AG20443 (cell line): ENCODE data around the gene MRPL24.

Experiments
- DNase-seq: peaks from one replicate; pipeline ENCODE4 v3.0.0; 2012; ENCODE audit warnings: low spot score, mixed read lengths

MRPL24 gene

DNA sequence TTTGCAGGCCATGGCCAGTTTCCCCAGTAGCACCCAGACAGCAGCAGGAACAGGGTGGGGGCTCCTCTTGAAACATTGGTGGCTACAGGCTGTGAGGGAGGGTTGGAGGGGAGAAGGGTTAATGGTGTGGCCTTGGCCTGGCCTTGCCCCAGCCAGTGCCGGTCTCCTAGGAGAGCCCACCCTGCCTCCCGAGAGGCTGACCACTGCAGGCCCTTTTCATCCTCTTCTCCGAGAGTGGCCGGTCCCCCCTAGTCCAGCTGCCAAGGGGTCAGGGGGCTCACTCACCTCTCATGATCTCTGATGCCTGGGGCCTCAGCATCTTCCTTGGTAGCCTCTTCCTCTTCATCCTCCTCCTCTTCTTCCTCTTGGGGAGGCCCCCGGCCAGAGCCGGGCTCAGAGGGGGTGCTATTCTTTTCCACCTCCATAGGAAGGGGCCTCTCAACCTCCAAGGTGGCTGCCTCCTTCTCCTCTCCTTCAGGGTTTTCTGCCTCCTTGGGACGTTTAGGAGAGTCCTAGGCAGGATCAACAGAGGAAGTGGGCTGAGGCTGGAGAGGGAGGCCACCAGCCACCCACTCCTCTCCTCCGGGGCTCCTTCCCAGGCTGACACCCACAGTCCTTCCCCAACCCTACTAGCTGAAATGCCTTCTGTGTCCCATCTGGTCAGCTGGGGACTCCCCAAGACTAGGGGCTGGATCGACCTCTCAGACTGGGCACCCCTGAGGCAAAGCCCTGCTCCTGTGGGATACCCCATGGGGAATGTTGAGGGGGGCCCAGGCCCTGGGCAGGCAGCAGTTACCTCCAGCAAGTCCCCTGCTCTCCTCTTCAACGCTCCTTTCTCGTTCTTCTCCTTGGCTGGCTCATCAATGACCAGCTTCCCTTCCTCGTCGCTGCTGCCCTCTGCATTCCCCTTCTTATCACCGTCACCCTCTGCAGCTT lies 2.7 kb upstream of the MRPL24 start:
- no peak for DNase-seq

DNA sequence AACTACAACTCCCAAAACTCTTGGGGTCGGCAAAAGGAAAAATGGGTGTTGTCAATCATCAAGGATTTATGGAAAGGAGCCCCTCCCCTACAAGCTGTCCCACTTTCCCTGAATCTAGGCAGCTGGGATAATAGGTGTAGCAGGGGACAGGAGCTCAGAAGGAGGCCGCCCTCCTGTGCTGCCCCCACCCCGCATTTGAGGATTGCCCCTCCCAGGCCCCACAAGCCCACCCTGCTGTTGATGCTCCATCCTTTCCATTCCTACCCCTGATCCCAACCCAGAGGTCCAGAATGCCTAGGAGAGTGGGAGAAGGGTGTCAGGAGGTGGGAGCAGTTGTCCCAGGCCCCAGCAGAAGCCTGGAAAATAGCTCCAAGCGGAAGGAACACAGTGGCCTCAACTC lies 1.9 kb upstream of the MRPL24 start:
- no peak for DNase-seq

DNA sequence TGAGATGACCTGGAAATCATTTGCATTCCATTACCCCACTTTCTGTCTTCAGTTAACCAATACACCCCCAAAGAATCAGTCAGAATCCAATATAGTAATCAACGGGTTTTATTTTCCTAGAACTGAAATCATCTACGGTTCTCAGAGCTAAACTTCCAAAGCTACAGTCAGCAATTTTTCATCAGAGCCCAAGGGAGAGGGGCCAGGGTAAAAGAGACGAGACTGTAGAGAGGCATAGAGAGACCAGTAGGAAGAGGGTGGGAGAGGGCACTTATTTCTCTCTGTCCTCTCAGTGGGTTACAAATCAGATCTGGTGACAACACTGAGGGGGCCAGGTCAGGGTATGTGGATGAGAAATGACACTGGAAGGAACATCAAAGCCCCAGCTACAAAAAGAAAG lies 1.1 kb upstream of the MRPL24 start:
- no peak for DNase-seq

DNA sequence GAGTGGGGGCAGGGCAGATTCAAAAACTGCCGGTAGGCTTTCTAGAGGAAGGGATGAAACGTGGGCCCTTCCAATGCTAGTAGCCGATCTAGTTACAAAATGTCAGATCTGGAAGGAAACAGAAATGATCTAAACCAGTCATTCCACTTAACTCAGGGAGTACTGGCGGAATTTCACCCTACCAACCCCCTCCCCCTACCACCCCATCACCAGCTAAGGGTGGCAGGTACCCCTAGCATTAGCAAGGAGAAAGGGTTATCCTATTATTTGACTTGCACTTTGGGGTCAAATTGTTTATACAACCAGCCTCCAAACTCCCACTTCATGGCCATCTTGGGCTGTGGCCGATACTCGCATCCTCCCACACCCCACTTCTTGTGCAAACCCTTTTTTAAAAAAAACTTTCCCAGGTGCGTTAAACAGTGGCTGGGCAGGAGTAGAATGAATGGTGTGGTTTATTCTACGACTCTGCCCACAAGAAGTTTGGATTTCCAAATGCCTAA lies 644 bp upstream of the MRPL24 start:
- DNase-seq: no peak

DNA sequence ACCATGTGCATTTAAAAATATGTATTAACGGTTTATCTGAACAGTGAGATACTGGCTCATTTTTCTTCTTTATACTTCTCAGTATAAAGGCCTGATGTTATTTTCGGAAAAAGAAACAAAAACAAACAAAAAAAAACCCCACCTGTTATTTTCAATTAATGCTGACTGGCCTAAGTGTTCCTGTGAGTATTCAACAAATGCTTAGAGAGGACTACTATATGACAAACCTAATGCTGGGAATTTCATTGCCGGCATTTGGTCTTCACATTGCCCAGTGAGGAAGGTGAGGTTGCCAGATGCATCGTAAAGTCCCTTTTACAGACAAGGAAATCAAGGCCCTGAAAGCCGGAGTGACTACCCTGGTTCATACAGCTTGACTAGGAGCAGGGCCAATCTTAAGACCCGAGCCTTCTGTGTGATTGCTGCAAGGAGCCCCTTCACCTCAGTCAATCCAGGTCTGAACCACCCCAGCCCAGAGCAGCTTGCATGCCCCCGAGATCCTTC lies 599 bp downstream of the MRPL24 start:
- no peak for DNase-seq

DNA sequence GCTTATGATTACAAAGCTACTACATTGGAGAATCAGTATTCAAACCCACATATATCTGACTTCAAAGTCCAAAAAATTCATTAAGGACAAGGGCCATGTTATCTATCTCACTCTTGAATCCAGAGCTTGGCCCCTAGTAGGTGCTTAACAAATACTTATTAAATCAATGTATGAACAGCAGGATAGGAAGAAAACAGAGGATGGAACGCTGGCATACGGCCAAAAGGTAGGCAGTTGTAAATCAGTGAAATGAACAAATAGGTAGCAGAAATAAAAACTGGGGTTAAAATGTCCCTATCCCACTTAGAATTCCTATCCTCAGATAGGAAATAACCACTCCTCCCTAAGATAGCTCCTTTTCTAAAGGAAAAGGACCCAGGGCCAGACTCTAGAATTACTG lies 2.0 kb downstream of the MRPL24 start:
- DNase-seq: no peak

DNA sequence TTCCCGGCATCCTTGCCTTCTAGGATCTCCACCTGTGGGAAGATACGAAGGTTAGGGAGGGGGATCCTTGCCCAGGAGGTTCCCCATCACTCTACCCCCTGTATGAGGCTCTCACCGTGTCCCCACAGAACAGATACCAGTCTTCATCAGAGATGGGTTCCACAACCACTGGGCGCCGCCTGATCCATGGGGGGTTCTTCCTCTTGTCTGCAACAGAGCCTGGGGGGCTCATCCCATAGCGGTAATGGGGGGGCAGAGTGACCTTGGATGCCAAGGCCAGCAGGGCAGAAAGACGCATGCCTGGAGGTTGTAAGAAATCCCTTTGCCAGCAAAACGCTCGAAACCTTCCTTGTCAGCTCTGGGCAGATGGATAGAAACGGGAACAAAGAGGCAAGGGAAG lies 2.5 kb downstream of the MRPL24 start:
- DNase-seq: no peak

DNA sequence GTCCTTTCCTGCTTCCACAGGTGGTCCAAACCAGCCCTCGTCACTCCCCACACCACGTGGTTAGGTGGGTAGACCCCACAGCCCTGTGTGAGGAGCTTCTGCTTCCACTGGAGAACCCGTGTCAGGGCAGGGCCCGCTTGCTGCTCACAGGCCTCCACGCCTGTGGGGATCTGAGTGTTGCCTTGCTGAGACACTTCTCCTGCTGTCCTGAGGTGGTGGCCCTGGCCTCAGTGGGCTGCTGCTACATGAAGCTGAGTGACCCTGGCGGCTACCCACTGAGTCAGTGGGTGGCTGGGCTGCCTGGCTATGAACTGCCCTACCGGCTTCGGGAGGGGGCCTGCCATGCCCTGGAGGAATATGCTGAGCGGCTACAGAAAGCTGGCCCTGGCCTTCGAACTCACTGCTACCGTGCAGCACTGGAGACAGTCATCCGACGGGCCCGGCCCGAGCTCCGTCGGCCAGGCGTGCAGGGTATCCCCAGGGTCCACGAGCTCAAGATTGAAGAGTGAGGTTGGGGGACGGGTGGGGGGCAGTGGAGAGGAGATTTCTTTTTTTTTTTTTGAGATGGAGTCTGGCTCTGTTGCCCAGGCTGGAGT lies 6.8 kb downstream of the MRPL24 start:
- DNase-seq: no peak

DNA sequence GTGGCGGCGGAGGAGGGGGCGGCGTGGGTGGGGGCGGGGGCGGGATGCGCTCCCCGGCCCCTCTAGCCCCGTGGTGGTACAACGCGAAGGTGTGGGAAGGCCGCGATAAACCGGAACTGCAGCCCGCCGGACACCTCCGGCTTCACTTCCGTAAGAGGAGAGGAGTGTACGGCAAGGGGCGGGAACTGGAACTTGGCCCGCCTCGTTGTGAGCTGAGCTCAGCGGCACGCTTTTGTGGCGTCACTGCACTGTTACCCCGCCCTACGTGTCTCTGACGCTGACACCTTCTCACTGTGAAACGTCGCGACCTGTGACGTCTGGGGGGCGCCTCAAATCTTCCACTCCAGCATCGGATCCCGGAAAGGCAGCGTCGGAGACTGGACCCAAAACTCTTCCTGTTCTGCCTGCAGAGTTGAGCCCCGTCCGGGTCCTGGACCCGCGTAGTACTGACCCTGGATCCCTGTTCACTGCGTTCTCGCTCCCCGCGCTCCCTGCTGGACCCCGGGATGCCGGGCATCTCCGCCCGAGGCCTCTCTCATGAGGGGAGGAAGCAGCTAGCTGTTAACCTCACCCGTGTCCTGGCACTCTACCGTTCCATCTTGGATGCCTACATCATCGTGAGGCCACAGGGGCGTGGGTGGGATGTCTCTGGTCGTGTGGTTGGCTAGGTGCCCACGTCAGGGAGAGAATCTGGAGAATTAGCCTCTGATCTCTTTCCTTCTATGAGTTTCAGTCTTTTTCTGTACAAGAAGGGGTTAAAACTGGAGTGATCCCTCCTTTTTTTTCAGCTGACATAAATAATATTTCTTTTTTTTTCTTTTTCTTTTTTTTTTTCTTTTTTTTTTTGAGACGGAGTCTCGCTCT lies 12.1 kb downstream of the MRPL24 start, which contains the start of gene ISG20L2:
ISG20L2 (minus strand) TSS at position 168 of the 864 bp plus-strand sequence. CDS start 1,114 bp downstream, outside the sequence.
- peak; percentile 94 for DNase-seq

DNA sequence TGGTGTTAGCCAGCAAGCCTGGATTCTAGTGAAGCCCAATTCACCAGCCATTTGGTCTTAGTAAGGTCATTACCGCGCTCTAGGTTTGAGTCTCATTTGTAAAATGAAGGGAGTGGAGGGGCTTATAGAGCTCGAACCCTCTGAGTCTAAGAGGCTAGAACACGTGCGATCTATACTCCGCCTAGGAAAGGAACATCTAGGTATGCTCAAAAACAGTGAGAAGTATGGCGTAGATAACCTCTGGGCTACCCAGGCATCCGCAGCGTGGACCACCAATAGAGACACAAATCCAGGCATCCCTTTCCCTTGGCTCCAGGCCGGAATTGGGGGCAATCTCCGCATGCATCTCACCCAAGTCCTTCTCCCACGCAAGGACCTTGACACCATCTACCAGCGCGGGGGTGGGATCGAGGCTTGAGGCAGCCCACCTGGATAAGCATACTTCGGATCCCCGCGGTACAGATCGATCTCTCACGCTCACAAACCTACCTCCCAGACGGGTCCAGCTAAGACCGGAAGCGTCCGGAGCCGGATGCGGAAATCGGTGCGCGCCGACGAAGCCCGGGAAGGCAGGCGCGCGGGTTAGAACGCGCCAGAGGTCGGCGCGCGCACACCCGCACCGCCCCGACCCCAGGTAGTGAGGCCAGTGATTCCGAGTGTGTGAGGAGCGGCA lies 12.8 kb downstream of the MRPL24 start, which contains the start of gene METTL25B:
METTL25B (plus strand) TSS at position 544 of the 673 bp plus-strand sequence. CDS start 636 bp downstream, outside the sequence.
- peak; percentile 89 for DNase-seq

DNA sequence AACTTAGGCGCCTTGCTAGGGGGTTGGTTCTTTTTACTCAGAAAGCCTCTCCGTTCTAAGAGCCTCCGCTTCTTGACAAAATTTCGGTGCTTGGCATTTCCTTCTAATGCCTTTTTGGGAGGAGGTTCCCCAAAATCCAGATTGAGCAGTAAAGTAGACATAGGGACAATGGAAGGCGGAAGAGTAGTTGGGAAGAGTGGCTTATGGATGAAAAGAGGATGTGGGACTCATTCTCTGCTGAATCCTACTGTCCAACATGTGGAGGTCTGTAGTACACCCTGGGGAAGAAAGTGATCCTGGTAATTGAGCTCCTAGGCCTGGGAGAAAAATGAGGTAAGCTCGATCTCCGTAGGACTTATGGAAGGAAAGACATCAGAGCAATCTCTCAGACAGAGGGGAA lies 13.4 kb downstream of the MRPL24 start:
- no peak for DNase-seq

DNA sequence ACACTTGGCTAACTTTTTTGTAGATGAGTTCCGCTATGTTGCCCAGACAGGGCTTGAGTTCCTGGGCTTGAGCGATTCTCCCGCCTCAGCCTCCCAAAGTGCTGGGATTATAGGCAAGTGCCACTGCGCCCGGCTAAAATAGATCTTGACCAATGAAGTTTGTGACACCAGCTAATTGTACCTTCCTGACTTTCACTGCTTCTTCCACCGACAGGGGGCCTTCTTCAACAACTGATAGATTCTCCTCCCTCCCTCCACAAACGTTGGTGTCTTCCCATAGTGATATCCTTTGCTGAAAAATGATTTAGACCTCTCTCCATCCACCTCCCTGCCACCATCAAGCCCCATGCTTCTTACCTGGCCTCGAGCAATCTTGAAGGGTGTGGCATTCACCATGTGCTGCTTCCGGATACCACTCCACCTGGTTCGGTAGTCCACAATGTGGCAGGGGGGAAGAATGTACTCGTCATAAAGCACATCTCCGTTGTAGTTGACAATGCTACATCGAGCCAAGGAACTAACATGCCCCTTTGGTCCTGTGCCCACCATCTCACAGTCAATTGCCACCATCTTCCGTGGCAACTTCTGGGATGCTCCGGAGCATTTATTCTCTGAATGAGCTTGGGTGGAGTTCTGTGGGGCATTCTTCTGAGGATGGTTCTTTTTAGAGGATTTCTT lies 14.2 kb downstream of the MRPL24 start:
- peak; percentile 70 for DNase-seq

DNA sequence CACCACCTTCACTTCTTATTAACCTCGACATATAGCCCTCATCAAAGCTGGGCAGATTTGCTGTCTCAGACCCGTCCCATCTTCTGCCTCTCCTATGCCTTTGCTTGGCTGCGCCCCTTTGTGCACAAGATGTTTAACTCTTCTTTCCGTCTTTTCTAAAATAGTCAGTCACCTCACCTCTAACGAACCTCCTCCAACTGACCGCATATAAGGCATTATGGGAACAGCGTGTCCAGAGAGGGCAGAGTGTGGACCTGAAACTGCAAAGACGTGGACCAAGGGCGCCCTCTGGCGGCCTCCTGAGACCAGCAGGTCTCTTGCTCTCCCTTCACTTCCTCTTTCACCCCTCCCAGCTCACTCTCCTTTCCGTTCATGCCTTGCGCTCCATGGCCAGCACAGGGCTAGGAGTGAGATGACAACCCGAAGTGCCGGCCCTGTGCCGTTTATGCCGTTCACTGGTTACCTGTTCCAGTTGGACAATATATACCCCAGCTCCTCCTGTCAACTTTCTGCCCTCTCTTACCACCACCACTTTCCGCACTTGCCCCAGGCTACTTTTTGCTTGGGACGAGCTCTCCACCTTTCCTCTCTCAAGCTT lies 15.1 kb downstream of the MRPL24 start:
- peak; percentile 86 for DNase-seq

DNA sequence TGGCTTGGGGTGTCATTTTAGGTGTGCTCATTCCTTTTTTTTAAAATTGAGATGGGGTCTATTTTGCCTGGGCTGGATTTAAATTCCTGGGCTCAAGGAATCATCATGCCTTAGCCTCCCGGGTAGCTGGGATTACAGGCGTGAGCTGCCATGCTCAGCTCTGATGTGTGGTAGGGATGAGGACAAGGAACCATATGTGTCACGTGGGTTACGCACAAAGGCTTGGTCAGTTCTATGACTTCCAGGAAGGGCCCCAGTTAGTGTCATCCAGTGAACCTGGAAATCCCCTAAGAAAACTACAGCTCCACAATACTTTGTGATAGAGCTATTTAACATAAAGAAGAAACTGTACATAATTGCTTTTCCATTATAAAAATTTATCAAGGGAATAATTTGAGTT lies 19.4 kb downstream of the MRPL24 start:
- no peak for DNase-seq

DNA sequence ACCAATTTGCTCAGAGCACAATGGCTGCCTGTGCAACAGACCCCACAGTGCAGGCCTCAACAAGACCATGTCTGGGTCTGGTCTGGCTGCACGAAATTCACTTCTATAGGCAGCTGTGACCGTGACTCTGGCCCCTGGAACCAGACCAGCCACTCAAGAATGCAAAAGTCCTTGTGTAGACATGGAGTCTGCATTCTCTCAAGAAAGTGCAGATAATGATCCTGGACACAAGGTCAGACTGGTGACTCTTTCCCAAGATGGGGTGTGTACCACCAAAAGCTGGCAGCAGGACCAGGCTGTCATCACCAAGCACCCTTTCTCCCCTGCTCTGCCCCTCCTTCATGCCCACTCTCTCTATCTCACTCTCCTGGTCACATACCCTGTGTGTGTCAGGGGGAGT lies 19.8 kb downstream of the MRPL24 start:
- no peak for DNase-seq

DNA sequence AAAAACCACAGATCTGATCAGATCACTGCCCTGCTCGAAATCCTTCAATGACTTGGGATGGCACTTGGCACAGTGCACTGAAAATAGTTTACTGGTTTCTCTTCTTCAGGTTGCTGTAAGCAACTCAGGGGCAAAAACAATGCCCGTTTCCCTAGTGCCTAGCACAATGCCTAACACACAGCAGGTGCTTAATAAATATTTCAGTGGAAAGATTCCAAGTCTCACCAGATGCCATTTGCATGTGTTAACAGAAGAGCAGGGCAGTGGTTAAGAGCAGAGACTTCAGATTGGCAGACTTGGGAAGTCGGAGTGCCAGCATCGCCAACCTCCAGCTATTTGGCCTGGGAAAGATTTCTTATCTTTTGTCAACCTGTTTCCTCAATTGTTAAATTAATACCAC lies 23.5 kb downstream of the MRPL24 start:
- no peak for DNase-seq

DNA sequence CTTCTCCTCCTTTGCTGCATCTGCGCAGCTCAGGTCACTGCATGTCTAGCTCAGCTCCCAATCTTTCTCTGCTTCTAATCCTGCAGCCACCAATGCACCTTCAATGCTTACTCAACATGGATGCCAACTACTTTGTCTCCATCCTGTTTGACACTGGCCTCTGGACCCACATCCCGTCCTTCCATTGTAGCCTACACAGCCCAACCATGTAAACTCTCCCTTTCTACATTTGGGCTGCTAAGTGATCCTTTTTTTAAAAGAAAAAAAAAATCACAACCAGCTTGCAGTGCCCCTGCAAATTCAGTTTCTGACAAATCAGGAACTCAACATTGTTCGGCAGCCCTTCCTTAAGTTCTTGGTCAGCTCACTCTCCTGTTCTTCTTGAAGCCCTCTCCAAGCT lies 26.1 kb downstream of the MRPL24 start:
- DNase-seq: no peak

DNA sequence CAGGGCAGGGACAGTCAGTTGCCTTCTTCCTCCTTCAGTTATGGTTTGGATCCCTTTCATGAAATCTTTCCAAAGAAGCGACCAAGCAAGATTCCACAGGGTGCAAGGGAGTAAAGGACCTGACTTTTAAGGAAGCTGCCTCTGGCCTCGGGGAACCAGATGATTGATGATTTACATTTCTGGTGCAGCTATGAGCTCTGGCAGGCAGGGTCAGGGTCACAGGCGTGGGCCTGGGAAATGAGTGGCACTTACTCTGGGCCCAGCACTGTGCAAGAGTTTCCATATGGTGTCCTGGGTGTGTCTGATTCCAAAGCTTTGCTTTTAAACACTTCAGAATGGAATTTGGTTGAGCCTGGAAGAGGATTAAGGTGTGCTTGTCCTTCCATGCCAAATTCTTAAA lies 28.3 kb downstream of the MRPL24 start:
- DNase-seq: no peak

DNA sequence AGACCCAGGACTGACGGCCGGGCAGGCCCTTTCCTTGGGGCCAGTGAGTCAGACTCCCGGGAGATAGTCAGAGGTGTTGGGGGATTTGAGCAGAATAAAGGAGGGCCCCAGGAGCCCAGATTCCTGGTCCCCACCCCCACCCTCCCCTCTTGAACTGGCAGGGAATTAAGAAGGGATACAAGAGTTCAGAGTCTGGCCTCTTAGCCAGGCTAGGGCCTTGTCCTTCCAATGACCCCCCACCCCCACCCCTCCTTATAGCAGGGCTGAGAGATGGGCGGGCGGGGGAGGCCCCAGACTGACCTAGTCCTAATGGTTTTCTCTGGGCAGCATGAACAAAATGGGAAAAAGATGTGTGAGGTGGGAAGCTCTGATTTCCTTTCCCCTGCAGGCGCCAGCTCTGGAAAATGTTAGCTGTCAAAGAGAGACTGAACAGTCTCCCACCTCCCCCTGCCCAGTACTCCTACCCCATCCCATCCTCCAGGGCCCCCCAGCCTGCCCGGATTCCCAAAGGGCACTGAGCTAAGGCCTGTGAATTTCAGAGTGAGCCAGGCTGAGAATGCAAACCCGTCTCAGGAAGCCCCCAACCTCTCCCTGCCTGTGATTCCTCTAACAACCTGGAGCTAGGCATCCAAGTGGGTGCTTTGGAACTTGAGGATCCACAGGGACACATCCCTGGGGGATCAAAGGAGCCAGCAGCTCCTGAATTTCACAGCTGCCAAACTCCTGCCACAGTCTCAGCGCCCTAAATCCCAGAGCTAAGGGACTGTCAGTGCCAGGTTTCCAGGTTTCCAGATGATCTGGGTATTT lies 29.7 kb downstream of the MRPL24 start:
- DNase-seq: no peak
